Breast epithelium (tissue), 3 donors: ENCODE measurements around the gene CPLANE1.
"Not testable (repeated sequence)": the region's sequence is repeated elsewhere in the genome, so short reads cannot be mapped to it uniquely, and the experiment has no call there.

Experiments
- CTCF ChIP-seq, 3 donors: fragments of 450-650 bp; IDR thresholded peaks; one replicate each; pipeline ENCODE4 v1.5.1; 2016 to 2017; ENCODE audit warnings: antibody characterized with exemption in 3 of 3, mild to moderate bottlenecking in 3 of 3, moderate library complexity in 3 of 3
- POLR2A ChIP-seq: fragments of 450-650 bp; IDR thresholded peaks from one replicate; pipeline ENCODE4 v1.6.1; 2016; ENCODE audit warnings: antibody characterized with exemption, mild to moderate bottlenecking, moderate library complexity
- POLR2AphosphoS5 ChIP-seq, 3 donors: sonication (generic); formaldehyde crosslinking; IDR thresholded peaks; one replicate each; pipeline ENCODE4 v1.6.1; 2017; ENCODE audit warnings: antibody characterized with exemption in 3 of 3

GRCh38 chr5:37220426-37220825 lies 28.8 kb downstream of the CPLANE1 start:
- not testable (repeated sequence) for TF ChIP-seq CTCF (IDR thresholded peaks at IDR 0.05); POLR2AphosphoS5 (IDR thresholded peaks at IDR 0.05); POLR2A
